Urothelium cell line (cell line): ENCODE measurements around the gene TIMP3.
"Not testable (repeated sequence)": the region's sequence is repeated elsewhere in the genome, so short reads cannot be mapped to it uniquely, and the experiment has no call there.

Source experiments
- DNase-seq: peaks from one replicate; pipeline ENCODE4 v3.0.0; 2011; ENCODE audit warnings: low spot score, mixed read lengths
- FAIRE-seq: peaks from 2 replicates; lab custom pipeline; 2011; peaks lifted over from hg19 to GRCh38; lab: Jason Lieb, UNC

TIMP3 gene

GRCh38 chr22:32801537-32802236 lies at the start of gene TIMP3:
Gene TIMP3 (plus strand): TSS chr22:32801705. CDS start chr22:32802002, 297 bp downstream.
- FAIRE-seq (no peak), DNase-seq (peak; percentile 94)

DNA sequence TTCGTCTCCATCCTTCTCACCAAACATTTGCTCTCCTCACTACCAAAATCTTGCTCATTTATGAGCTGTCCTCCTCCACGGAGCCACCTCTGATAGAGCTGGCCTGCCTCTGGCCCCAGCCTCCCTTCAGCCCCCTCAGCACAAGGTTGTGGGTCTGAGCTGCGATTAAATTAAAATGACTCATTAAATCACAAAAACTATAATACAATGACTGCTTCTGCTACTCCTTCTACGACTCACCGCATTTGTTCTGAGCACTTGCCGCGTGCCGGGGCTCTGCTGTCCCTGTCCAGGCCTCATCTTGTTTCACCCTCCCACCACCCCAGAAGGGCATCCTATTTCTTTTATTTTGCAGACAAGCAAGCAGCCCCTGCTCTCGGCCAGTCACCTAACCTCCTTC lies 49.2 kb upstream of the TIMP3 start:
- DNase-seq (peak; percentile 16), FAIRE-seq (no peak)

GRCh38 chr22:32752816-32753520 lies 48.5 kb upstream of the TIMP3 start:
- no peak for FAIRE-seq
- no peak for DNase-seq

GRCh38 chr22:32753591-32753990 lies 47.9 kb upstream of the TIMP3 start:
- FAIRE-seq: no peak
- no peak for DNase-seq

- DNase-seq (peak; percentile 62), FAIRE-seq (peak; percentile 69)
Observed at GRCh38 chr22:32754413-32755041, 47.0 kb upstream of the TIMP3 start.

- DNase-seq, FAIRE-seq: not testable (repeated sequence)
Observed at GRCh38 chr22:32757086-32757762, 44.3 kb upstream of the TIMP3 start.

DNA sequence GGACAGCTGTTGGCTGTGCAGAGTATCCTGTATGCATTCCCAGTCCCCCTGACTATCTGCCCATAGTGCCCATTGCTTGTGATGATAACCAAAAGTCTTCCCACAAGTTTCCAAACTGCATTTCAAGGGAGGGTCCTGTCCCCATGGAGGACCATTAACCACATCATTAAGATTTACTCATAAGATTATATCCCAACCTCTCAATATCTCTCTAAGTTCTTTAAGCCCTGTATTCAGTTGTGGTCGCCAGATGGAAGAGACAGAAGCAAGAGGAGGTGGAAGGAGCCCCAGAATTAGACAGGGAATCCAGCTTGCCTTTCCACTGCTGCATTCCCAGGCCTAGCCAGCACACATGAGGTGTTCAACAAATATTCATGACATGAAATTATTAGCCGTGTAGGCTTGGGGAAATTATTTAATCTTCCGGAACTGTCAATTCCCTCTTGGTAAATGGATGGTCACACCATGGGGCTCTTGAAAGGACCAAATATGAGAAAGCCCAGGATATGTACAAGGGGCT lies 42.6 kb upstream of the TIMP3 start:
- FAIRE-seq: no peak
- DNase-seq: no peak

- FAIRE-seq: no peak
- DNase-seq: no peak
Observed at GRCh38 chr22:32760396-32760795, 41.1 kb upstream of the TIMP3 start.

GRCh38 chr22:32760815-32761214 lies 40.7 kb upstream of the TIMP3 start:
- DNase-seq (no peak), FAIRE-seq (no peak)

DNA sequence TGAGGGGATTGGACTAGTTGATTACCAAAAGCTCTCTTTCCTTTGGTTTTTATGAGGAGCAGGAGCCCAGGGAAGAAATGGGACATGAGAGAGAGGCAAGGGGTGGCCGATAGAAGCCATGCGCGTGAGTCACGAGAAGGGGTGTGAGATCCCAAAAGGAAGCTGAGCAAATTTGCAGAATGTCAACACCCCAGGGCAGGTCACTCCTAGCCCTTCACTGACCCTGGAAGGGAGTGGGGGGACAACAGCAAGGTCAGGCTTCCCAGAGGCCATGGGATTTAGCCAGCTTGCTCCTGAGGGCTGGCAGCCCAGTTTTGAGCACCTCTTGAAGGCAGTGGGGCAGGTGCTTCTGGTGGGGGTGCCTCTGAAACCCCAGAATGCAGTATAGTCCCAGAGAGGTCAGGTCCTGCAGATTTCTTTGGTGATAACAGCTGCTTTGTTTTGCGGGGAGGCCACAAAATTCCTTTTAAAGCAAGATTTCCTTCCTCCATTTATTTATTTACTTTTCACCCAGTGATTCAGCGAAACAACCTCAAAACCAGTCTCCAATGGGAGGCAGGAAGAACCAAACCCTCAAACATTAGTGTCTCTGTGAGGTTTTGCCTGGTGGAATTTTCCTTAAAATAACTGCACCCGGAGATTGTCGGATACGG lies 40.1 kb upstream of the TIMP3 start:
- FAIRE-seq (no peak), DNase-seq (peak; percentile 52)

GRCh38 chr22:32764330-32765131 lies 37.0 kb upstream of the TIMP3 start:
- DNase-seq (peak; percentile 30), FAIRE-seq (no peak)

- no peak for FAIRE-seq
- no peak for DNase-seq
Observed at GRCh38 chr22:32765132-32765618, 36.3 kb upstream of the TIMP3 start.

DNA sequence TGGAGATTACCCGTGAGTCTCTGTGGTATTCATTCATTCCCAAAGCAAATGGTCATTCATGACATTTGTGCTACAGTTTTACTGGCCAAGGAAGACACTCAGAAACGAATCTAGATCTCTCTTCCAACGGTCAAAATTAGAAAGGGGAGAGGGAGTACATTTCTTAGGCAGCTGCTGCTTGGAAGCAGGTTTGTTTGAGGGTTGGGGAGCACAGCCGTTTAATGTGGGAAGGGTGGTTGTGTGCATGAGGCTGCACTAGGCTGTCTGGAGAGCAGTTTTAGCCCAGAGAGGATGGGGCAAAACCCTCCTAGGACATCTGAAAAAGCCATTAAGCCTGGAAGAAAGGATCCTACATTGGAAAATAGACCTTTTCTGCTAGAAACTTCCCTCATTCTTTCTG lies 29.7 kb upstream of the TIMP3 start:
- FAIRE-seq (no peak), DNase-seq (no peak)

DNA sequence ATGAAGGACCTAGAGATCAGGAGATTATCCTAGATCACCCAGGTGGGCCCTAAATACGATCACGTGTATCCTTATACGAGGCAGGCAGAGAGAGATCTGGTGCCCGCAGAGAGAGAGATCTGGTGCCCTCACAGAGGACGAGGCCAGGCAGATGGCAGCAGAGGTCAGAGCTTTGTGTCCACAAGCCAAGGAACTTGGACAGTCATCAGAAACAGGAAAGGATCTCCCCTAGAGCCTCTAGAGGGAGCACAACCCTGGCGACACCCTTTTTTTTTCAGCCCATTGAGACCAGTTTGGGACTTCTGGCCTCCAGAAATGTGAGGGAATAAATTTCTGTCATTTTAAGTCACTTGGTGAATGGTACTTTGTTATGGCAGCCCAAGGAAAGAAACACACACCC lies 25.5 kb upstream of the TIMP3 start:
- no peak for DNase-seq
- no peak for FAIRE-seq

GRCh38 chr22:32776397-32776796 lies 25.1 kb upstream of the TIMP3 start:
- FAIRE-seq (no peak), DNase-seq (no peak)

DNA sequence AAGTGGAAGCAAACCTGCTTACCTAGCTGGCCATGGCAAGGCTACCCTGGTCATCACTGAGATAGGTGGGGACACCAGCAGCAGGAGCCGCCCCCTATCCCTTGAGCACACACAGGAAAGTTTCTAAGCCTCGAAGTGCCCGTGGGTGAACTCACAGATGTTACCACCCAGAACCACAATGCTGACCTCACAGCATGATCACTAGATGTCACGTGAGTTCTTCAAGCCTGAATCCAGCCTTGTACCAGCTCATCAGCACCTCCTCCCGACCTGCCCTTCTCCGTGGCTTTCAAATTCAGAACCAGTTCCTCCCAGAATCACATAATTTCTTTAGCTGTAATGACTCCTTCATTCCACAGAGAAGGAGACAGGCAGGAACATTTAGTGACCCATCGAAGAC lies 24.7 kb upstream of the TIMP3 start:
- DNase-seq (no peak), FAIRE-seq (no peak)

GRCh38 chr22:32777987-32778386 lies 23.5 kb upstream of the TIMP3 start:
- no peak for DNase-seq
- no peak for FAIRE-seq

GRCh38 chr22:32780726-32781310 lies 20.7 kb upstream of the TIMP3 start:
- no peak for FAIRE-seq

GRCh38 chr22:32781695-32782094 lies 19.8 kb upstream of the TIMP3 start:
- FAIRE-seq: no peak

More at GRCh38 chr22:32780726-32781310, 20.7 kb upstream of the TIMP3 start:
- no peak for DNase-seq

More at GRCh38 chr22:32781695-32782094, 19.8 kb upstream of the TIMP3 start:
- DNase-seq: no peak
